GM10847 (cell line): ENCODE measurements around the gene CYP1A2.

ENCODE experiments used
- POLR2A ChIP-seq: IDR thresholded peaks from 2 replicates; pipeline ENCODE4 v1.6.1; 2011; ENCODE audit not compliant: insufficient read length; ENCODE audit errors: extremely low read depth

The CYP1A2 gene

DNA sequence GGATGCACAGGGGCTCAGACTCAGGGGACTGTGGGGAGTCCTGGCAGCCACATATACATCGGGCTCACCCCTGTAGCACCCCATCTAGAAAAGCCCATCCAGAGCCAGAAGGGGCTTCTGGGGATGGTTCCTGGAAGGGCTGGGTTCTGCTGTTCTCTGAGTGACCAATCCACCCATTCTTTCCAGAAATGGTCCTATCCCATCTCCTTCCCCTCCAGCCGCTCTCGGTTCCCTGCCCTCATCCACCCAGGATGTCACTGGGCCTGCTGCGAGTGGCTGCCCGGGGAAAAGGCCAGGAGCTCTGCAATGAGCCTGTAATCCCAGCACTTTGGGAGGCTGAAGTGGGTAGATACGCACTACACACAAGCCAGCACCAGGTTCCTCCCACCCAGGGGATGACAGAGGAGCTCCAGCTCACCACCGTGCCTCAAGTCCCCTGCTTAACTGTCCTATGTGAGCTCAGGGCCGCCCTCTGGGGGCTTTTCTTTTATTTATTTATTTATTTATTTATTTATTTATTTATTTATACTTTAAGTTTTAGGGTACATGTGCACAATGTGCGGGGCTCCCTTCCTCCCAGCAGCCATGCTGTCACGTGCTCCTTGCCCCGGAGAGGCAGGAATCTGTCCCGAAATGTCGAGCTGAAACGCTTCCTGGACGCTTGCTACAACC is 19.6 kb downstream of the CYP1A2 start:
- TF ChIP-seq POLR2A = no peak

DNA sequence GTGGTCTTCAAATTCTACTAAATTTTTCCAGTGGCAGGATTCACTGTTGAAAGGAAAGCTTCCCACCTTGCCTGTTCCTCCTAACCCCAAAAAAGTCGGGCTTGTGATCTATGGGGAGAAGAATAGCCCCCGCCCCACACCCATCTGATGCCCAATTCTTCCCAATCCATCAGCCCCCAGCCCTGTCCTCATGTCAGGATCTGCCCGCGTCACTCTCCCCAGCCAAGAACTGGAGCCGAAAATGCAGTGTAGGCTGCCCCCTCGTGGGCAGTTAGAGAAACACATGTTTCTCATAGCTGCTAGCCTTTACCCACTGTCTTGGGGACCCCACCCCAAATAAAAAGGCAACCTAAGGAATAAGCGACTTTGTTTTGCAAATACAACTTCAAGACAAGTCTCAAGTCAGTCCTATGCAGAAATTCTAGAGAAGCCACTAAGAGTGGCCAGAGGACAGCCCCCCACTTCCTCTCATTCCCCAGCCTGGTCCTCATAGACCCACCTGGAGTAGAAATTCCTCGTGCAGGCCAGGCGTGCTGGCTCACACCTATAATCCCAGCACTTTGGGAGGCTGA is 20.2 kb downstream of the CYP1A2 start:
- TF ChIP-seq POLR2A = no peak

DNA sequence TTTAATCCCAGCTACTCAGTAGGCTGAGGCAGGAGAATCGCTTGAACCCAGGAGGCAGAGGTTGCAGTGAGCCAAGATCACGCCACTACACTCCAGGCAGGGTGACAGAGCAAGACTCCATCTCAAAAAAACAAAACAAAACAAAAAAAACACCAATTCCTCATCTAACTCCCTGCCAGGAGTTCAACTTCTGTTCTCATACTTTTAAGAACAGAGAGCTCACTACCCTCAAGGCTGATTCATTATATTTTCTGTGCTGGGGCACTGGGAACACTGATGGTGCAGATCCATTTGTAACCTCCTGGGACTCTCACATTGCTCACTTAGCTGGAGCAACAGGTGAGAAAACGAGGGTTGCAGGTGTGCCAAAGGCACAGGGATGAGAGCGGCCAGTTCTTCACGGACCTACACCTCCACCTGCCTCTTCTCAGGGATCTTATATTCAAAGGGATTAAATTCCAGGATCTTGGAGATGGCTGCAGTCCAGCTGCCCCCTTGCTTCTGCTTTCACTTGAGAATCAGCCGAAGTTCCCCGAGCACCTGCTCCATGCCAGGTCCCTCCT is 20.9 kb downstream of the CYP1A2 start:
- no peak for TF ChIP-seq POLR2A

DNA sequence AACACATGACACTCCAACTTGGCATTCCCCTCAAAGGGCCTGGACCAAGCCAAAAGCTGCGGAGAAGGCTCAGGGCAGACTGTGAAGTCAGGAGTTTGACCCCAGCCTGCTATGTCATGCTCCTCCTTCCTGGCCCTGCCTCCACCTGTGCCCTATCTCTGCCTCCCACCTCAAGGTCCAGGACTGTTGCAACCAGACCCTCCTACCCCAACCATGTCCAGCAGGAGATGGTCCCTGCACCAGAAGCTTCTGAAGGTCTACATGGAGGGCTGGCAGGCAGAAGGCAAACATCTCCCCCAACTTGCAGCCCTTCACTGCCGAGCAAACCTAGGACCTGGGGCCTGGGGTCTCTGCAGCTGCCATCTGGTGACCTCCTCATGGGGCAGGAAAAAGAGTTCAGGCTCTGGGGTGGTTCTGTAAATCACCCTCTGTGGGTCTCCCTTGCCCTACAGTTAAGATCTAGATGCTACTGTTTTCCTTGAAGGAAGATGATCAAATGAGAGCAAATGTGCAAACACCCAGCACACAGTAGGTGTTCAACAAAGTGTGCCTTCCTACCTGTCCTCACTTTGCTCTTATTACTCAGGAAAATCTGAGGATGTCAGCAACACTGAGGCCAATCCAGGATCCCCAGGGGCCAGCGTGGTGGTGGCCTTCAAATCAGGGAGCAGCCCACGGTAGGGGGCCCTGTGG is 21.7 kb downstream of the CYP1A2 start:
- TF ChIP-seq POLR2A = no peak

DNA sequence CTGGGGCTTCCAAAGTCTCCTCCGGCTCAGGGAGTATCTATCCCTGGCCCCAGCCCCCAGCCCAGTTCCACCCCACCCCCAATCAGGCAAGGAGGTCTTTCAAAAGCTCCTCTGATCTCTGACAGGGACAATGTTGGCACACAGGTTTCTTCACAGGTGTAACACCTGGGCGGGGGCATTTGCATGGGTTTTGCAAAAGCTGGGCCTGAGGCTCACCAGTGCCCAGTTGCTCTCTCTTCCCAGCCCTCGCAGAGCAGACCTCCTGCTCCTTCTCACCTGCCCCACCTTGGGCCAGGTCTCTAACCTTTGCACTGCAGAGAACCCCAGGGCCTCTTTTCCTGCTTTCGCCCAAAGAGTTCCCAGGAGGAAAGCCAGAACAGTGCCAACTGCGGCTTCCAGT is 24.7 kb downstream of the CYP1A2 start:
- TF ChIP-seq POLR2A = no peak

DNA sequence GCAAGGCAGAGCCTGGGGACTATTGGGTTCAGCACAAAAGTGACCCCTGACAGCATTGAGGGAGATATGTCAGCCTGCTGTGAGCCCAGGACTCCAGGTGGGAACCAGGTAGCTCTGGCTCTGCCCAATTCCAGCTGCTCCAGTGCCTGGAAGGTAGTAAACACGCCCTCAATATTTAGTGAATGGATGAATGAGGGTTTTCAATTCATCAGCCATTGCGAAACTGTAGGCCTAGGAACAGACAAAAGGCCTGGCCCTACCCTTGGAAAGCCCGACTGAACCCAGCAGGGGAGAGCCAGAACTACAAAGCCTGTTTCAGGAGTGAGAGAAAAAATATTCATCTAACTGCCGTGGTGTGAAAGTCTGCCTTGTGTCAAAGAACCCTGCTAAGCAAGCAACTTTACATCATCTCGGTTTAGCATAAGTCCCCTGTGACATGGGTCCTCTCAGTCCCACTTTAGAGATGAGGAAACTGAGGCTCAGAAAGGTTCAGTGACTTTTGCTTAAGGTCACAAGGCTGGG is 25.1 kb downstream of the CYP1A2 start:
- no peak for TF ChIP-seq POLR2A

DNA sequence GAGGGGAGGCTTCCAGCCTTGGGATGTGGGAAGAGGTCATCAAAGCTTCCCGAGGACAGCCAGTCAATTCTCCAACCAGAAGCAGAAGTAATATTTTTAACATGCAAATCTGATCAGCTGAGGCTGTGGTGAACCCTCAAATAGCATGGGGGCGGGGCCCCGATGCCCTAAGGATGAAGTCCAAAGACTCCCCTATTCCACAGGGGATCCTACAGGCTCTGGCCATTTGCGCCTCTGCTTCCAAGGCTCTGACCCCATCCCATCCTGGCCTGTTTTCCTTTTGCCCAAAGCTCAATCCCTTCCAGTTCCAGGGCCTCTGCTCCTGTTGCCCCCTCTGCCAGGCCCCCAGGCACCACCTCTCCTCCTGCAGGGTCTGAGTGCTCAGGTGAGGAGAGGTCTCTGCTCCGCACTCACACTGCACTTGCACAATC is 26.5 kb downstream of the CYP1A2 start:
- TF ChIP-seq POLR2A = no peak

DNA sequence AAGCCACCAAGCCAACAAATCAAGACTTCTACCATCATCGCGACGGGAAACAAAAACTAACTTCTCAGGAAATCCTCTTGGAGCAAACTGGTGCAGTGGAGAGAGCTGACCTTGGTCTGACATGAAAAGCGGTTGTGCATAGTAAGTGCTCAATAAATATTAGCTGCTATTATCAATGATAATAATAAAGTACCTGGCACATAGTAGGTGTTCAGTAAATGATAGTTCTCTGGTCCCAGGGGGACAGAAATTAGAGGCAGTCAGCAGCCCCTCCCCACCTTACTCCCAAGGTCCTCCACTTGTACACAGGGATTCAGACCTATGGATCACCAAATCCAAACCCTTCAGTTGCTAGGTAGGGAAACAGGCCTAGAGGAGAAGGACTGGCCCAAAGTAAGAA is 27.2 kb downstream of the CYP1A2 start:
- no peak for TF ChIP-seq POLR2A

DNA sequence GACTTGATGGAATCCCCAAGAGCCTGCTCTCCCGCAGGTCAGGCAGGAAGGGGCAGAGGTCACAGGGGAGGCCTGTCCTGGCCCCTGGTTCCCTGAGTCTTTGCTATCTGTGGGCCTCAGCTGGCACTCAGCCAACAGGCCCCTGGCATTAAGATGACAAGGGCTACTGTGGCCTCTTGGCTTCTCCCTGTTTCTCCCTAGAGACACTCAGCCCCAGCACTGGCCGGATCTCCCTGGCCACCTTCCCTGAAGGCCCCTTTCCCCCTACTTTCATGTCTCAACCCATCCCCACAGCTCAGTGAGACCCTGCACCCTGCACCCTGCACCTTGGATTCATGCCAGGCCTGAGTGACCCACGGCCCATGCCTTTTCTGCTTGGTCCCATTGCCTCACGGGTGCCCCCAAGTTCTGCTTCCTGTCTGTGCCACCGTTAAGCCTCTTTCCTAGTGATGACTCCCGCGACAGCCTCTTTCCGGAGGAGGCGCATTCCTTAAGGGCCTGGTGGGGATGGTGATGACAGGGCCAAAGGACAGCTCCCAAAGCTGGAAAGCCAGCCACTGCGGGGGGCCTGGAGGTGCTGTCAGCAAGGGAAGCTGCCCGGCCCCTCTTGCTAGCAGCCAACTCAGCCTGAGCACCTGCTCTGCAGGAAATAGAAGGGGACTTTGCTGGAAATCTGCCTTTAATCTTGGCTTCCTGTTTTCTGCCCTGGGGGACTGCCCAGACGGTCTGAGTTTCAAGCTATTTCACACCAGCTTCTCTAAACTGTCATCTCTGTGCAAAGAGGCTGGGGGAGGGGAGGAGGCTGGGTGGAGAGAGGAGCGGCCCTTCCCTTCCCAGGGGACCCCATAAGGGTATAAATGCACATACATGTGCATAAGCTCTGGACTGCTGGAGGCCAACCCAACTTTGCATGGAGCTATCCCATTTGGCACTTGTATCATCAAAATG is 28.4 kb downstream of the CYP1A2 start:
- TF ChIP-seq POLR2A = no peak

DNA sequence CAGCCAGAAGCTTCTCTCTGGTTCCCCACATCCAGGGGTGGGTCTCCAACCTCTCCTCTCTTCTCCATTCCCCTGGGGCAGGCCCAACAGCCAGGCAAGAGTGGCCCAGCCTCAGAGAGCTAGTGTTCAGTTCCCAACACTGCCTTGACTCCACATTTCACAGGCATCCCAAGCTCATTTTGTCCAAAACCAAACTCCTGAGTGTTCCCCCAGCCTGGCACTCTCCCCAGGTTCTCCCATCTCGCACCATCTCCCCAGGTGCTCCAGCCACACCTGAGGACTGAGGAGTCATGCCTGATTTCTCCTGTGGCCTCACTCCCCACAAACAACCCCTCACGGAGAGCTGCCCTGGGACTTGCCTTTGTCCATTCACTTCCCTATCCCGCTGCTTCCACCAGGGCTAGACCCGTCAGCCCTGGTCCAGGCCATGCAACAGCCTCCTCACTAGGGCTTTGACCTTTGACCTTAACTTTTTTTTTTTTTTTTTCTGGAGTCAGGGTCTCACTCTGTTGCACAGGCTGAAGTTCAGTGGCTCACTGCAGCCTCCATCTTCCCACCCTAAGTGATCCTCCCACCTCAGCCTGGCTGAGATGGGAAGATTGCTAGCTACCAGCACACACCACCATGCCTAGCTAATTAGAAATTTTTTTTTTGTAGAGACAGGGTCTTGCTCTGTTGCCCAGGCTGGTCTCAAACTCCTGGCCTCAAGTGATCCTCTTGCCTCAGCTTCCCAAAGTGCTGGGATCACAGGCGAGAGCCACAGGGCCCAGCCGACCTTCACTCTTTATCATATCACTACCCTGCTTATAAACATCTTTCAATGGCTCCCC is 29.3 kb downstream of the CYP1A2 start:
- TF ChIP-seq POLR2A = no peak

DNA sequence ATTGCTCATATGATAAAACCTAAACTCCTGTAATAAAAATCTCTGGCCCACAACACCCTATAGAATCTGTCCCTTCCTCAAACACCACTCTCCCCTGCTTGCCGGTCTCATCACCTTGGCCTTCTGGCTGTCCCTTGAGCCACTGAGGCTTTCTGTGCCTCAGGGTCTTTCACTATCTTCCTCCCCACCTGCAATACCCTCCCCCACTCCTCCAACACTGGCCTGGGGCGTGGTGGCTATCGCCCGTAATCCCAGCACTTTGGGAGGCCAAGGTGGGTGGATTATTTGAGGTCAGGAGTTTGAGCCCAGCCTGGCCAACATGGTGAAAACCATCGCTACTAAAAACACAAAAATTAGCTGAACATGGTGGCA is 29.9 kb downstream of the CYP1A2 start:
- no peak for TF ChIP-seq POLR2A

DNA sequence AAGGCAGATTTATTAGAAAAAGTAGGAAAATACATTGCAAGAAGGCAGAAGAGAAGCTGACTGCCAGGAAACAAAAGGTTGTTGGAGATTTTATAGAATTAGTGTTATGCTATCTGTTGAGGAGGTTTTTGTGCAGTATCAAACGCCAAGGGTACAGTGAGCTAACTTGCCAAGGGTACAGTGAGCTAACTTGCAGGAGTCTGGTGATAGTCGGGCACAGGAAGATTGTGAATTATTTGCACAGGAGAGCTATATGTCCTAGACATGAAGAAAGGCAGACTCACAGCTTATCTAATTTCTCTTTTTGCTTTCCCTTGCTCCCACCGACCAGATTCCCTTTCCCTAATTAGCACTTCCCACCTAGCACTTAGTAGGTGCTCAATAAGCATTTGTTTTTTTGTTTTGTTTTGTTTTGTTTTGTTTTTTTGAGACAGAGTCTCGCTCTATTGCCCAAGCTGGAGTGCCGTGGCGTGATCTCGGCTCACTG is 30.6 kb downstream of the CYP1A2 start:
- TF ChIP-seq POLR2A = no peak

DNA sequence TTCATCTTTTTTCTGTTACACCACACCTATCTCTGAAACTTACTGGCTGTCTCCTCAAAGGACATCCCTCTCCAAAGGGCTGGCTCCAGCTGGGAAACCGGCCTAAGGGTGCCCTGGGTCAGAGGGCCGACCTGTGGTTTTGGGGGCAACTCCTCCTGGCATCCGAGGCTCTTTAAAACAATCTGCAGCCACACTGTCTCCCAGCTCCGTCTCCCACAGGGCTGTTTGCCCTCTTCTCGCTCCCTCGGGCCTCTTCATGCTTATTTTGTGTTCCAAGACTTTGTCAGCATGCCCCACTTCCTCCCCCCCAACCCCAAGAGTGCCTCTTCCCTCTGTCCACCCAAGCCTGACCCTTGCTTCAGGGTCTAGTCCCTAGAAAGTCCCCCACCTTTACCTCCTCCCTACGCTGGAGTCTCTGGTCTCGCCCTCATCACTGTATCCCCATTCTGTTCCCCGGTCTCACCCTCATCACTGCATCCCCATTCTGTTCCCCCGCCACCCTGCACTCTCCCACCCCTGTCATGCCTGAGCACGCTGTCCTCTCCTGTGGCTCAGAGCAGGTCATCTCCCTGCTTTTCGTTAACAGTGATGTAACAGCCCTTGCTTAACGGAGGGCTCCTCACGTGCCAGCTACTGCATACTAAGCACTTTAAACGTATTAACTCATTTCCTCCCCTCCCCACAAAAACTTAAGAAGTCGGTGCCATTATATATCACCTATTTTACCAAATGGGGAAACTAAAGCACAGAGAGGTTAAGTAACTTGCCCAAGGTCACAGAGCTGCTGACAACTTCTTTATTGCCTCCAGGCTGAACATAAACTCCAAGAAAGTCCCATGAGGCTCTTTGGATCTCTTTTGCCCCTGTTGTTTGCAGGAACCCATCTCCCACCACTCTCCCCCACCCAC is 32.1 kb downstream of the CYP1A2 start:
- no peak for TF ChIP-seq POLR2A
